ENCODE data around the gene ZBTB32. TPM values are rescaled to one million over a fixed set of nuclear protein-coding genes. Genes with fewer than 3 reads are reported as not detected.

Gene ZBTB32
- total RNA-seq, 1 experiment from 2014 or later, result not detected

- H3K4me1 ChIP-seq (ENCODE audit: insufficient read depth, low read length), result peaks cover 20% of the 10 kb centered on the region; the same call in 1 of the 2 replicates
- no peaks in the 10 kb centered on the region for H3K9me2 ChIP-seq (replicated peaks; ENCODE audit: low read length)
- peak overlapping the region; percentile 98 for H3K4me2 ChIP-seq (ENCODE audit: low read length)
- ChIA-PET POLR2A (ENCODE audit: unreplicated experiment) (interaction anchor here (0.5 kb wide), 1 partner anchor 64 kb away, joined by 13 read pairs; no protein-coding TSS in a partner anchor), CTCF (no interaction called here)
- H3K27me3 ChIP-seq (ENCODE audit: low read length), result no peaks in the 10 kb centered on the region
- BruUV-seq (replicated peaks), result no TSS peak
- intact Hi-C loops (cut with micrococcal nuclease), result loop anchor here (5.0 to 10.0 kb wide), 2 partner anchors 171 to 216 kb away; partner anchors contain the start of genes LRFN3 and TMEM147
- TF ChIP-seq CTCF (conservative IDR thresholded peaks at IDR 0.05; ENCODE audit: low read depth, low read length), result no peak
- no peak for TF ChIP-seq EZH2 (IDR thresholded peaks at IDR 0.05; ENCODE audit: low read length, unreplicated experiment)
- TF ChIP-seq EZH2phosphoT487 (IDR thresholded peaks at IDR 0.05; ENCODE audit: borderline replicate concordance, low read length), result no peak
- H3K27ac ChIP-seq (ENCODE audit: low read length), result 0 out of 2 replicates have a peak overlapping the region, but pooled peaks have one; percentile 1
- peaks cover 33% of the 10 kb centered on the region for H3K79me2 ChIP-seq (ENCODE audit: low read length)
- H3F3A ChIP-seq (ENCODE audit: low read length, unreplicated experiment), result no peaks in the 10 kb centered on the region
- 0 out of 2 replicates have a peak, but pooled peaks cover 3% of the 10 kb centered on the region for H4K20me1 ChIP-seq (ENCODE audit: low read length)
- H3K9ac ChIP-seq (ENCODE audit: low read length), result peak overlapping the region; percentile 87
- peak; percentile 9 for DNase-seq
- ATAC-seq, result no peak
- H3K9me3 ChIP-seq (ENCODE audit: low read length), result no peaks in the 10 kb centered on the region
- H2AFZ ChIP-seq (ENCODE audit: low read length), result peak overlapping the region; percentile 51; the same call in 1 of the 2 replicates
- no peaks in the 10 kb centered on the region; the same call in 1 of the 2 replicates for H3K36me3 ChIP-seq (ENCODE audit: low read depth, low read length)
- H3K4me3 ChIP-seq (ENCODE audit: low read length), result peak overlapping the region; percentile 95
Measured at GRCh38 chr19:35718345-35719041, 14.1 kb downstream of the ZBTB32 start.

- H3K9ac ChIP-seq (ENCODE audit: low read length), result peak overlapping the region; percentile 87
Measured at GRCh38 chr19:35719402-35720162, 15.2 kb downstream of the ZBTB32 start.

GRCh38 chr19:35720163-35720524, 15.8 kb downstream of the ZBTB32 start:
- Histone ChIP-seq H2AFZ (ENCODE audit: low read length) (no peak overlapping the region), H3F3A (ENCODE audit: low read length, unreplicated experiment) (no peaks in the 10 kb centered on the region), H3K9ac (ENCODE audit: low read length) (no peak overlapping the region), H3K27ac (ENCODE audit: low read length) (no peak overlapping the region), H3K4me1 (ENCODE audit: insufficient read depth, low read length) (peaks cover 20% of the 10 kb centered on the region; the same call in 1 of the 2 replicates), H3K9me3 (ENCODE audit: low read length) (no peaks in the 10 kb centered on the region), H4K20me1 (ENCODE audit: low read length) (0 out of 2 replicates have a peak, but pooled peaks cover 3% of the 10 kb centered on the region), H3K36me3 (ENCODE audit: low read depth, low read length) (no peaks in the 10 kb centered on the region; the same call in 1 of the 2 replicates), H3K27me3 (ENCODE audit: low read length) (no peaks in the 10 kb centered on the region), H3K4me3 (ENCODE audit: low read length) (no peak overlapping the region), H3K9me2 (replicated peaks; ENCODE audit: low read length) (no peaks in the 10 kb centered on the region), H3K4me2 (ENCODE audit: low read length) (no peak overlapping the region), H3K79me2 (ENCODE audit: low read length) (peaks cover 33% of the 10 kb centered on the region)
- ATAC-seq (no peak), DNase-seq (no peak)
- TF ChIP-seq EZH2phosphoT487 (IDR thresholded peaks at IDR 0.05; ENCODE audit: borderline replicate concordance, low read length), result no peak
- TF ChIP-seq CTCF (conservative IDR thresholded peaks at IDR 0.05; ENCODE audit: low read depth, low read length), result no peak
- no peak for TF ChIP-seq EZH2 (IDR thresholded peaks at IDR 0.05; ENCODE audit: low read length, unreplicated experiment)
- intact Hi-C loops (cut with micrococcal nuclease), result no loop called here
- ChIA-PET POLR2A (ENCODE audit: unreplicated experiment) (no interaction called here), CTCF (no interaction called here)
- BruUV-seq (replicated peaks), result no TSS peak

More at GRCh38 chr19:35719402-35720162, 15.2 kb downstream of the ZBTB32 start:
- 0 out of 2 replicates have a peak, but pooled peaks cover 3% of the 10 kb centered on the region for H4K20me1 ChIP-seq (ENCODE audit: low read length)
- intact Hi-C loops (cut with micrococcal nuclease), result loop anchor here (5.0 to 10.0 kb wide), 2 partner anchors 172 to 215 kb away; partner anchors contain the start of genes LRFN3 and TMEM147
- ChIA-PET POLR2A (ENCODE audit: unreplicated experiment) (interaction anchor here (0.5 kb wide), 1 partner anchor 65 kb away, joined by 13 read pairs; no protein-coding TSS in a partner anchor), CTCF (no interaction called here)
- no peaks in the 10 kb centered on the region for H3K9me2 ChIP-seq (replicated peaks; ENCODE audit: low read length)
- H3K79me2 ChIP-seq (ENCODE audit: low read length), result peaks cover 33% of the 10 kb centered on the region
- no peak for TF ChIP-seq EZH2 (IDR thresholded peaks at IDR 0.05; ENCODE audit: low read length, unreplicated experiment)
- H3K9me3 ChIP-seq (ENCODE audit: low read length), result no peaks in the 10 kb centered on the region
- no peaks in the 10 kb centered on the region; the same call in 1 of the 2 replicates for H3K36me3 ChIP-seq (ENCODE audit: low read depth, low read length)
- TSS peak; percentile 22 for BruUV-seq (replicated peaks)
- peak overlapping the region; percentile 98 for H3K4me2 ChIP-seq (ENCODE audit: low read length)
- H3K4me1 ChIP-seq (ENCODE audit: insufficient read depth, low read length), result peaks cover 20% of the 10 kb centered on the region; the same call in 1 of the 2 replicates
- no peaks in the 10 kb centered on the region for H3F3A ChIP-seq (ENCODE audit: low read length, unreplicated experiment)
- H3K27ac ChIP-seq (ENCODE audit: low read length), result no peak overlapping the region
- H2AFZ ChIP-seq (ENCODE audit: low read length), result no peak overlapping the region
- H3K27me3 ChIP-seq (ENCODE audit: low read length), result no peaks in the 10 kb centered on the region
- DNase-seq (no peak), ATAC-seq (no peak)
- peak overlapping the region; percentile 95 for H3K4me3 ChIP-seq (ENCODE audit: low read length)
